Stimulated activated CD4-positive, alpha-beta T cell treated with anti-CD3 and anti-CD28 coated beads, Interleukin-2, amount 100 ng/mL, for 4 hours (primary cell): ENCODE measurements around the gene ZDHHC1.
"Not testable (repeated sequence)": the region's sequence is repeated elsewhere in the genome, so short reads cannot be mapped to it uniquely, and the experiment has no call there.

Experiments used
- DNase-seq: peaks from one replicate; pipeline ENCODE4 v3.0.0-alpha.2; 2020; ENCODE audit warnings: low read depth

ZDHHC1 gene

DNA sequence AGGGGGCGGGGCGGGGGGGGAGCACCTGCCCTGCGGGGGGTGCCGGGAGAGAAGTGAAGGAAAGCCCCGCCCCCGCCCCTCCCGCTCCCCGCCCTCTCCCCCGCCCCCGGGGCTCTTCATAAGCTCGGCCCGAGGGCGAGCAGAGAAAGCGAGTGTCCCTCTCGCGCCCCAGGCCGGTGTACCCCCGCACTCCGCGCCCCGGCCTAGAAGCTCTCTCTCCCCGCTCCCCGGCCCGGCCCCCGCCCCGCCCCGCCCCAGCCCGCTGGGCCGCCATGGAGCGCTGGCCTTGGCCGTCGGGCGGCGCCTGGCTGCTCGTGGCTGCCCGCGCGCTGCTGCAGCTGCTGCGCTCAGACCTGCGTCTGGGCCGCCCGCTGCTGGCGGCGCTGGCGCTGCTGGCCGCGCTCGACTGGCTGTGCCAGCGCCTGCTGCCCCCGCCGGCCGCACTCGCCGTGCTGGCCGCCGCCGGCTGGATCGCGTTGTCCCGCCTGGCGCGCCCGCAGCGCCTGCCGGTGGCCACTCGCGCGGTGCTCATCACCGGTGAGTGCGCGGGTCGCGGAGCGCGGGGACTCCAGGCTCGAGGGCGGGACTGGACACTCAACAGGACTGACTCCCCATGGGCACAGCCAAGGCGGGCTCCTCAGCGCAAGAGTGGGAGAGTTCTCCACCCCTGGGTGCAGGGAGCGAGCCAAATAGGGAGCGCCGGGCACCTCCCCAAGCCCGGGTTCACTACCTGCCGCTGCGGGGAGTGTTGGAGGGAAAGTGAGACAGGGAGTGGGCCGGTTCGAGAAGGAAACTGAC is 14.9 kb upstream of the ZDHHC1 start, which contains the start of gene HSD11B2:
Gene HSD11B2, plus strand, starts transcription at position 145 of the 798 bp plus-strand sequence. Its CDS starts 128 bp downstream, at position 273.
- no peak for DNase-seq

DNA sequence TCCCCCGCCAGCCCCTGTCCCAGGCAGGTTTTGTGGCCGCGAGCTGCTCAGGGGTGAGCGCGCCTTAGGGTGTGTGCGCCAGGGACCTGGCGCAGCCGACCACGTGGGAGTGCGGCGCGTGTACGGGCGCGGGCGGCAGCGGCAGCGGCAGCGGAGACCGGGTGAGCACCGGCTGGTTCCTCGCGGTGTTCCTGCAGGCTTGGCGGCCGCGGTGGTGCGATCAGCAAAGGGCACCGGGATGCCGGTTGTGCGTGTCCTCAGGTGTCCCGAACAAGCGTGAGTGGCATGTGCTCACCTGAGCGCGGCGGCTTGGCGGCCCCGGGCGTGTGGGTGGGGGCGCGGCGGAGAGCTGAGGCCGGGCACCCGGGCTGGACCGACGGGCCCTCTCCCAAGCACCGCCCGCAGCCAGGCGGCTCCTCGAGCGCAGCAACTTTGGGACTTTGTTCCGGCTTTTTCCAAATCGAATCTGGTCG is 14.3 kb upstream of the ZDHHC1 start:
- DNase-seq, result no peak

DNA sequence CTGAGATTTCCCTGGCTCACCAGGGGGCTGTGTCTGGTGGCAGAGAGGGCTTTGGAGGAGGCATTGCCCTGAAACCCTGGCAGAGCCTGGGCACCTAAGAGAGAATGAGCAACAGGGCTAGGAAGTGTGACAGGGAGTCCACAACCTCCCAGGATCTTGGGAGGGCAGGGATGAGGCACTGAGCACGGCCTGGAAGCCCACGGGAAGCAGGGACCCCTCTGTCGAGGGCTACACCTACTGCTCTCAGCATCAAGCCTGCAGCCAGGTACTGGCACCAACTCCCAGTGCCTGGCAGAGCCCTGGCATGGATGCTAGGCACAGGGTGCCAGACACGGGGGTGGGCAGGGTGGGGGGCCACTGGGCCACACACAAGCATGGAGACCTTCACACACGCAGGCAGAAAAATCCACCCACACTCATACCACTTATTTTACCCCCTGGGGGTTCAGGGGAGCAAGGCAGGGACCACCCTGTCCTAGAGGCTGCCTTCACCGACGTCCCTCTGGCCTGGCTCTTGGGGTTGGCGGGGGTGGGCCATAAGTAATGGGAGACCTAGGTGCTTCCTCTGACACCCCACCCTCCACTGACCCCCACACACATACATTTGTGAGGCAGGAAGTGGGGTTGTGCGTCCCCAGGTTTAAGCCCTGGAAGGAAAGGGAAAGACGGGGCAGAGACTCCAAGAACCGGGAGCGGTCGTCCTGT is 13.7 kb upstream of the ZDHHC1 start:
- no peak for DNase-seq

DNA sequence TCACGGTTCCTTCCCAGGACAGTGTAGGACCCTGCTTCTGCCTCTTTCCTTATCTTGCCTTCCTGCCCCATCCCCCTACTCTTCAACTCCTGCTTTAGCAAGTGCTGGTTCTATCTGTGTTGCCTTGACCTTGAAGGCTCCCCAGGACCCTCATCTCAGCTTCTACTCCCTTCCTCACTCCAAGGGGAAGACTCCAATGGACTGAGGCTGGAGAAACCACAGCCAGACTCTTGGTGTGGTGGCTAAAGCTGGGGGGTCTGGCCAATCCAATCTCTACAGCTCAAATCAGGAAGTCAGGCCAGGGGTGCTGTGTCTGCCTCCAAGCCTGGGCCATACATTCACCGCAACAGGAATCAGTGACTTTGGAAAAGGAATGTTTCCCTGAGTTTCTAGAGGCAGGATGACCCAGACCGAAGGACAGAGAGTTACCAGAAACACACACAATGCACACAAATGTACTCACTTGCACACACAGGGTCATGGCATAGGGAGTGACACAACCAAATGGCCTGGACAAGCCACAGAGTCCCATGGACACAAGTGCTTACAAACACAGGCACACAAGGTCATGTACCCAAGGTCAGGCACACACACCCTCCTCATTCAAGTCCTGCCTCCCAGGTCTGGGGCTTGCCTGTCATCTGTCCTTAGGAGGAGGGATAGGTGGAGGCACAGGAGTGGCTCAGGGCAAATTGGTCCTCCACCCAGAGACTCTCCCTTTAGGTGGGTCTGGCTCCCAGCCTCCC is 12.9 kb upstream of the ZDHHC1 start:
- no peak for DNase-seq

DNA sequence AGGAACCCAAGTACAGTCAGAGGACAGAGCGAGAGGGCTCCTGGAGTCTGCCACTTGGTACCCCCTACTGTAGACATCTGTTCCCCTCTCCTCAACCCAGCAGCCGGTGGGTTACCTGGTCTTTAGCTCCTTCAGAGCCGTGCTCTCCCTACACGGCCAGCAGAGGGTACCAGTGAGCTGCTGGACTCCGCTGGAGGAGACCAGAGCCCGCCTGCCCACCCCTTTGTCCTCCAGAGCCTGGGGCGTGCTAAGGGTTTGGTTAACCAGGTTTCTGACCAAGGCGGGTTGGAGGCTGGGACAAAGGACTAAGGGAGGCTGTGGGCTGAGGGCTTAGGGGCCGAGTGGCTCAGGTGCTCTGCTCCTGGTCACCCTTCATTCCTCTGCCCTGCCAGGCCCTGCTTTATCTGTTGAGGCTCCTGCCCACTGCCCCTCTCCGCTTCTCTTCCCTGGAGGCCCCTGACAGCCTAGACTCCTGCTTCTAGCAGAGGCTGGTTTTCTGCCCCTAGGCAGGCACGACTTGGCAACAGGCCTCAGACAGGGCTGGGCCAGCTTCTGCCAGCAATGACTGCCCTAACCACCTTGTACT is 12.0 kb upstream of the ZDHHC1 start:
- peak; percentile 39 for DNase-seq

DNA sequence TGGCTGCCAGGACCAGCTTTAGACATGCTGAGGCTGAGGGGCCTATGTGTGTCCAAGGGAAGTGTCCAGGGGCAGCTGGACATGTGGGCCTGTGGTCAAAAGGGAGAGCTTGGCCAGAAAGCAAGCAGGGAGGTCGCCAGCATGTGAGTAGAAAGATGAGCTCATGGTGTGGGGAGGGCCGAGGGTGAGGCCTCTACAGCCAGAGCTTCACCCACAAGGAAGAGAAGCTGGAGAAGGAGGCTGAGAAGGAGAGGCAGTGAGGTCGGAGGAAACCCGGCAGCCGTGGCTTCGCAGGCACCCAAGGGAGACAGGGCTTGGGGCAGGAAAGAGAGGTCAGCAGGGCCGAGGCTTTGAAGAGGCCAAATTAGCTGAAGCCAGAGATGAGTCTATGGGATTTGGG is 10.7 kb upstream of the ZDHHC1 start:
- no peak for DNase-seq

DNA sequence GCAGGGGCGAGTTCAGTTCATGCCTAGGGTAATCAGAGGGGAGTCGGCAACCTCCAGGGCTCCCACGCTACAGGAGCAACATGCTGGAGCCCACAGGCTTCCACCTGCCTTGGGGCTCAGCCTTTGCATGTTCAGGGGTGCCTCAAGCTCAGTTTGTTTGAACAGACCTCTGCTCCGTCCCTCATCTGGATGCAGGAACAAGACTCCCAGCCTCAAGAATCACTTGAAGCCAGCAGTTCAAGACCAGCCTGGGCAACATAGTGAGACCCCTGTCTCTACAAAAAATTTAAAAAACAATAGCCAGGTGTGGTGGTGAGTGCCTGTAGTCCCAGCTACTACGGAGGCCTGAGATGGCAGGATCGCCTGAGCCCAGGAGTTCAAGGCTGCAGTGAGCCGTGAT is 9.7 kb upstream of the ZDHHC1 start:
- DNase-seq, result no peak

DNA sequence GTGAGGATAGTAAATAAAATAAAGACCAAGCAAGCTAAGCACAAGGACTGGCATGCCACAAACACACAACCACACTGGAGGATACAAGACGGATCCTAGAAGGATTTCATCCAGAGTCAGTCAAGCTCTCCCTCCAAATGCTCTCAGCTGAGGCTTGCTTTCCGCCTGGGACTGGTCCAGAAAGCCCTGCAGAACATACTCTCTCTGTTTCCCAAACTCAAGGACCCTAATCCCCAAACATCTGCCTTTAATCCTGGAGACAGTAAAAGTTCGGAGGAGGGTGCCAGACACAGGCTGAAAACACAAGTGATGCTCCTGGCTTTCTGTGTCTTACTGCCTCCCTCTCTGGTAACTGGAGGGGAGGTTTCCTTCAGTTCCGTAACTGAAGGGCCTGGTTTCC is 9.3 kb upstream of the ZDHHC1 start:
- DNase-seq, result no peak

DNA sequence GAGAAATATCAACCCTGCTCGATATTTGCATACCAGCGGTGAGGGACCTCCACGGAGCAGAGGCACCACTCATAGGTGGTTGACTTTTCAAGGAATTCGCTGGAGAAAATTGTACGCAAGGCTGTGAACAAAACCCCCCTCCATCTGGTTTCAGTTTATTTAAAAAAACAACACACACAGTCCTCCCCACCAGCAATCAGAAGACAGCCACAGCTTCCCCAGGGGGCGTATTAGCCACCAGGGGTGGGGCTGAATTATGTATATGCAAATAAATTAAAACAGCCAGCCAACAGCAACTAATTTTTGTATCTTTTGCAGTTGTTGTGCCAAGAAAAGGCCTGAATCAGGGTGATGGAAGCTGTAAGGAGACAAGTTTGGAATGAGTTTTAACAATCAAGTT is 8.8 kb upstream of the ZDHHC1 start:
- no peak for DNase-seq

DNA sequence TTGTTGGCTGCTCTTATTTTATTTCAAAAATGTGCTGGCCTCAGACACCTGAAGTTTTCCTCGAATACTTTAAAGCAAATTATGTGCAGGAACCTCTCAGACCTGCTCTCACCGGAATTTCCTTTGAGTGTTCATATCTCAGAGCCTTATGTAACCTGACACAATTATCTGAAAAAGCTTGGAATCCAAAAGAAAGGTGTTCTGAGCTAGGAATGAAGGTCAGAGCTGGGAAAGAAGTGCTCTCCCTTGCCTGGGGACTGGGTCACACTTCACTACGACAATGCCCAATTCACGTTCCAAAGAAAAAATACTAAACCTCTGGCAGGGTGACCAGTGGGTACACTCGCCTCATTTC is 8.0 kb upstream of the ZDHHC1 start:
- DNase-seq, result no peak

DNA sequence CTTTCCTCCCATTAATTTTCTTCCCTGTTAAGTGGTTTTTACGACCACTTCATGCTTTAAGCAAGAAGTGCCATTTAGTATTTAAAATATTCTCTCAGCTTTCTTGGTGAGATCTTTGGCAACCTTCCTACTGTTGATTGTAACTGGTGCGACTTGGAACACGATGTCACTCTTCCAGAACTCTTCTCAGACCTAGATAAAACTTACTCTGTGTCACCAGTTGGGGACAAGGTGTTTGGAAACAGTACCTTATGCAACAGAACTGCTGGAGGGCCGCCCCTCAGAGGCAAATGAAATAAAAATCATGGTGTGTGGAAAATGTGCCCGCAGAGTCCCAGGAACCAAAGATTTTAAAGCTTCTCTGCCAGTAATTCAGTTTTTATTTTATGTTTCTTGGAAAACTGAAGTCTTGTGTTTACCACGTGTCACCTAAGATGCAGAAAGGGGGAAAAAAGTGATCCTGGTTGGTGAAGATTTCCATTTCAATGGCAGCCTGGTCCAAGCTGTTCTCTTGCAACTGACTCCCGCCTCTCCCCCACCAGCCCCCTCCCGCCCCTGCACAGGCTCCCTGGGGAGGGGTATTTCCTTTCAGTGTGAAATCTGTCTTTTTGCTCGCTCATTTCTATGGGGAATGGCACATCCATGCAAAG is 7.5 kb upstream of the ZDHHC1 start:
- no peak for DNase-seq

DNA sequence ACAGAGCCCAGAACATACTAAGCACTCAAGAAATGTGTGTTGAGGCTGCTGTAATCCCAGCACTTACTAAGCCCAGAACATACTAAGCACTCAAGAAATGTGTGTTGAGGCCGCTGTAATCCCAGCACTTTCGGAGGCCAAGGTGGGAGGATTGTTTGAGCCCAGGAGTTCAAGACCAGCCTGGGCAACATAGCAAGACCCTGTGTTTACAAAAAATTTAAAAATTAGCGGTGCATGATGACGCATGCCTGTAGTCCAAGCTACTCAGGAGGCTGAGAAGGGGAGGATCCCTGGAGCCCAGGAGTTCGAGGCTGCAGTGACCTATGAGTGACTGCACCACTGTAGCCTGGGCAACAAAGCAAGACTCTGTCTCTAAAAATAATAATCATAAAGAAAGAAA is 6.7 kb upstream of the ZDHHC1 start:
- no peak for DNase-seq

DNA sequence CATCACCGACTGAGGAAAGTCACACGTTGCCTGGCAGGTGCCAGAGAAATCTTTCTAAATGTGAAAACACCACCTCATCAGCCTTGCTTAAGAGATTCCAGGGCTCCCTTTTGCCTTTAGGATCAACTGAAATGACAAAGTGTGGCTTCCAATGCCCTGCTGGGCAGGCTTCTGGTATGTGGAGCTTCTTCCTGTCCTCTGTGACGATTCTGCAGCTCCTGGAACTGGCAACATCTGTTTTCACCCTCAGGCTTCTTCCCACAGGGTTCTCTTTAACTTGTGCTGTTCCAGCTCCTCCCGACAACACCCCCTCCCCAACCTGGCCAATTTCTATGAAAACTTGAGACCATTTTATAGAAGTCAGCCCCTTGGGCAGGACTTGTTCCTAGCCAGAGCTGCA is 4.8 kb upstream of the ZDHHC1 start:
- no peak for DNase-seq

DNA sequence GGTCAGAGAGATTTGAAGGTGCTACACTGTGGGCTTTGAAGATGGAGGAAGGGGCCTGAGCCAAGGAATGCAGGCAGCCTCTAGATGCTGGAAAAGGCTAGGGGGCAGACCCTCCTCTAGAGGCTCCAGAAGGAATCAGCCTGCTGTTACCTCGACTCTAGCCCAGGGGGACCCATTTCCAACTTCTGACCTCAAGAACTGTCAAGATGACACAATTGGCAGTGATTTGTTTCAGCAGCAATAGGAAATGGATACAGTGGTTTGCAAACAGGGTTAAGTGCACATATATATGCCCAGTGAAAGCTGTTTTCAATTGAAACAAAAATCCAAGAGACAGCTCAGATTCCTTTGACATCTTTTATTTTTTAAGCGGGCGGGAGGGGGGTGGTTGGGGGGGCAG is 3.7 kb upstream of the ZDHHC1 start:
- no peak for DNase-seq

DNA sequence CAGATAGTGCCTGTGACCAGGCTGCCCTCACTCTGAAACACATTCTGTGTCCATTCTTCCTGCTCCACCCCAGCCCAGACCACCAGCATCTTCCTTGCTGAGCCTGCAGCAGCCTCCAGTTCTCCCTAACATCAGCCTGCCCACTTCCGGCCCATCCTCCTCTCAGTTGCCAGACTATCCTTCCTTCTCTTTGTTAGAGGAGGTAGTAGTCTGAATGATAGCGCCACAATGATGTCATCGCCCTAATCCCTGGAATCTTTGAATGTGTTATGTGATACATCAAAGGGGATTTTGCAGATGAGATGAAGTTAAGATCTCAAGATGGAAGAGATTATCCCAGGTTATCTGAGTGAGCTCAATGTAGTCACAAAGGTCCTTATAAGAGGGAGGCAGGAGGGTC is 3.2 kb upstream of the ZDHHC1 start:
- DNase-seq, result no peak

DNA sequence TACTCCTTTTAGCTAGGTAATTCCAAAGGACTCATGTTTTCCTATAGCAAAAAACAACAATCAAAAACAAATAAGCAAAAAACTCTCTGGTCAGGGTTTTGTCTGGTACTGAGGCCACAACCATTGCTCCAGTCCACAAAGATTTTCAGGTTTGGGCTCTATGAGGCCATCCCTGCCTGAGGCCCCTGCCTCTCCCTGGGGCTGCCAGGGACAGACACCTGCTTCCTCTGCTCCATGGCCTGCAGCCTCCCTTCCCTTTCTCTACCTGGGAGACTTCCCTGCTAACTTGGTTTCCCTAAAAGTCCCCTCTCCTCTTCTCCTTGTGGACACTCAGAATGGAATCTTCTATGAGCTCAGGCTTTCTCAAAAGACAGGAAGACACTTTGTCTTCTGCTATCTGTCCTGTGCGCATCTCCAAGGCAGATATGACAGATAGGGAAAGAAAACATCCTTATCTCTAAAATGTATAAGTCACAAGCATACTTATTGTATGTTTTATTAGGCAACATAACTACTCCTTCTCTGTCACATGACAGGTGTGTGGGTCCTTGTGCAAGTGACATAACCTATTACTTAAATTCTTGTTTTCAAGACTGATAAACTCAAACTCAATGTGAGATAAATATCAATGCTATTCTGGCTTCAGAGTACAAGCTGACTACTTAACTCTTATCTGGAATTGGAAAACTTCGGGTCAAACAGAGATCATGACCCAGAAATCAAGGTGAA is 1.2 kb upstream of the ZDHHC1 start:
- DNase-seq, result no peak

DNA sequence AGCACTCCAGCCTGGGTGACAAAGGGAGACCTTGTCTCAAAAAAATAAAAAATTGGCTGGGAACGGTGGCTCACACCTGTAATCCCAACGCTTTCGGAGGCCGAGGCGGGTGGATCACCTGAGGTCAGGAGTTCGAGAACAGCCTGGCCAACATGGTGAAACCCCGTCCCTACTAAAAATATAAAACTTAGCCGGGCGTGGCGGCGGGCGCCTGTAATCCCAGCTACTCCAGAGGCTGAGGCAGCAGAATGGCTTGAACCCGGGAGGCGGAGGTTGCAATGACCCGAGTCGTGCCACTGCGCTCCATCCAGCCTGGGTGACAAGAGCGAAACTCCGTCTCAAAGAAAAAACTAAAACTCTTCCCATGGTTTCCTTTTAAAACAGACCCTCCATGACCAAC is 856 bp downstream of the ZDHHC1 start:
- DNase-seq, result not testable (repeated sequence)

DNA sequence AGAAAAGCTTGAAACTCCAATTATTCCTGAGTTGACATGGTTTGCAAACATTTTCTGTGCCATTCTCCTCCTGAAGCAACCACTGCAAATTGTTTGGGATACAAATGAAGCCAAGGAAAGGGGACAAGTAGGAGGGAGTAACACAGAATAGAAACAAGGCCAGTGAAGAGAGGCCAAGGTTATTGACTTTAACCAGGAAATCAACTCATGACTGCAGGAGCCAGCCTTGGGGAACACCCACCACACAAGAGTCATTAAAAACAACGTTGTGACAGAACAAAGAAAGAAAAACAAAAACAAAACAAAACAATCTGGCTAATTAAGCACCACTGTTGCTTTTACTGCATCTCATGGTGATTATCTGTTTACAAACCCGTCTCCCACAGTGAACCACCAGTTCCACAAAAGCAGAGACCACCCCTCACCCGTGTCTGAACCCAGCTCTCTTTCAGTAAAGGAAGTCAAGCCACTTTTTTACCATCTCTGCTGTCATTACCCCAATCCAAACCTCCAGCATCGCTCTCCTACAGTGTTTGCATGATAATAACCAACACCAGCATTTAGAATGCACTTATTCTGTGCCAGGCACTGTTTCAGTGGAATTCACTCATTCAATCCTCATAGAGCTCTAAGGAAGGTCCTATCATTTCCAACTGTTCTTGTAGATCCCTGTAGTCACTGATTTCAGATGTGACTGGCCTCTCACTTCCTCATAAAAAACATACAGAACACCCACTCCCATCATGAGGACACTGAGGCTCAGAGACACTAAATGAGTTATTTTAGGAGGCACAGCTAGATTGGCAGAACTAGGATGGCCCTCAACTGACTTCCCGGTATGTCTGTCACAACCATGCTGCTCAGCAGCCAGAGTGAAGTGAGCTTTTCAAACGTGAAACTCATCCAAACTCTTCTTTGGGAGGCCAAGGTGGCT is 2.0 kb downstream of the ZDHHC1 start:
- DNase-seq, result no peak

DNA sequence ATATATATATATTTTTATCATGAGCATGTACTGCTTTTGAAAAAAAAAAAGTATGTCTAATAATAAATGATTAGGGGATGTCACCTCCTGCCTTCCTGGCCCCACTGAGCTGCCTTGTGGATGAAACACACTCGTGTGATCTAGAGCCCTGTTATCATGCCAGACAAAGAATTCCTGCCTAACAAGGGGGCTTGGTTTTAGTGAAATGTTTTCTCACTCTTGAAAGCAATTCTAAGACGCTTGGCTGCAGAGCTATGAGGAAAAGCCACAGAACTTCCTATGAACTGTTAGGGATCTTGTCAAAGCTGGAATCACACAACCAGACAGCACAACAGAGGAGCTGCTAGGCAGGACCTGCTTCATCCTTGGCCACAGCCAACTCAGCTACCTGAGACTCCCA is 4.0 kb downstream of the ZDHHC1 start:
- DNase-seq, result no peak

DNA sequence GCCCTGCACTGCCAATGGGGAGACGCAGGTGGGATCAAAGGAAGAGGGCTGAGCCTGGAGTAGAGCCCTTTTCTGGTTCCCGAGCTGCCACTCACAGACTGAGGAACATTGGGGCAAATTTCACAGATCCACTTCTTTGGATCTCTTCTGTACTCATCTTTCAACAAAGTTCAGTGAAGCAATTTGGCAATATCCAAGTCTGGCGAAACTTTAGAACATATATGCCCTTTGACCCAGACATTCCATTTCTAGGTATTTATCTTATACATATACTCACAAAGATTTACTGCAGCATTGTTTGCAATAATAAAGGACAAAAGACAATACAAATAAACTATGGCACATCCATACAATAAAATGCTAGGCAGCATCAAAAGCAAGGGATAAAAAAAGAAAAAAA is 4.9 kb downstream of the ZDHHC1 start:
- no peak for DNase-seq
